Glutamatergic neuron (in vitro differentiated cells): ENCODE results near the gene C3orf70. TPM values are rescaled to one million over a fixed set of nuclear protein-coding genes. Genes with fewer than 3 reads are reported as not detected.

ENCODE experiments used
- DNase-seq: peaks from one replicate; pipeline ENCODE4 v3.0.0; 2022
- H3K27ac Mint-ChIP-seq: one replicate; pipeline ENCODE4 v1.8.0; 2020; ENCODE audit warnings: mild to moderate bottlenecking, mixed read lengths, inconsistent platforms; ENCODE audit not compliant: unreplicated experiment
- H3K27me3 Mint-ChIP-seq: one replicate; pipeline ENCODE4 v1.8.0; 2020; ENCODE audit warnings: mild to moderate bottlenecking, moderate library complexity, mixed read lengths, inconsistent platforms; ENCODE audit not compliant: unreplicated experiment
- H3K36me3 Mint-ChIP-seq: one replicate; pipeline ENCODE4 v1.8.0; 2020; ENCODE audit warnings: mild to moderate bottlenecking, mixed read lengths, inconsistent platforms; ENCODE audit not compliant: unreplicated experiment
- H3K4me1 Mint-ChIP-seq: one replicate; pipeline ENCODE4 v1.8.0; 2020; ENCODE audit warnings: mild to moderate bottlenecking, low read depth, mixed read lengths, inconsistent platforms; ENCODE audit not compliant: unreplicated experiment
- H3K4me3 Mint-ChIP-seq: one replicate; pipeline ENCODE4 v1.8.0; 2020; ENCODE audit warnings: mild to moderate bottlenecking, mixed read lengths, inconsistent platforms; ENCODE audit not compliant: unreplicated experiment
- H3K9me3 Mint-ChIP-seq: one replicate; pipeline ENCODE4 v1.8.0; 2020; ENCODE audit warnings: mild to moderate bottlenecking, moderate library complexity, mixed read lengths, inconsistent platforms; ENCODE audit not compliant: unreplicated experiment
- CTCF ChIP-seq: fragments of 200-600 bp; sonication (generic); IDR thresholded peaks from one replicate; pipeline ENCODE4 v1.5.0; 2021; ENCODE audit not compliant: partially characterized antibody, unreplicated experiment
- total RNA-seq: library from RNA; stranded (reverse); fragmentation: NEBNext Ultra II Directional; extraction: Animal tissue kit (Norgen Biotek cat#: 25700); gene quantifications from one replicate; pipeline ENCODE4 v1.2.1, GENCODE V29; 2021; ENCODE audit not compliant: unreplicated experiment

Gene C3orf70
- total RNA-seq, 1 donor from 2014 or later: 44.5 TPM

- TF ChIP-seq CTCF: no peak
- no peak for DNase-seq
- no peak overlapping the region for H3K27ac Mint-ChIP-seq
- no peaks in the 10 kb centered on the region for H3K4me1 Mint-ChIP-seq
- peaks cover 5% of the 10 kb centered on the region for H3K27me3 Mint-ChIP-seq
- peaks cover 41% of the 10 kb centered on the region for H3K36me3 Mint-ChIP-seq
- H3K4me3 Mint-ChIP-seq: no peak overlapping the region
- H3K9me3 Mint-ChIP-seq: peaks cover under 1% of the 10 kb centered on the region
Measured at GRCh38 chr3:185051801-185052200, 101.1 kb downstream of the C3orf70 start.

DNA sequence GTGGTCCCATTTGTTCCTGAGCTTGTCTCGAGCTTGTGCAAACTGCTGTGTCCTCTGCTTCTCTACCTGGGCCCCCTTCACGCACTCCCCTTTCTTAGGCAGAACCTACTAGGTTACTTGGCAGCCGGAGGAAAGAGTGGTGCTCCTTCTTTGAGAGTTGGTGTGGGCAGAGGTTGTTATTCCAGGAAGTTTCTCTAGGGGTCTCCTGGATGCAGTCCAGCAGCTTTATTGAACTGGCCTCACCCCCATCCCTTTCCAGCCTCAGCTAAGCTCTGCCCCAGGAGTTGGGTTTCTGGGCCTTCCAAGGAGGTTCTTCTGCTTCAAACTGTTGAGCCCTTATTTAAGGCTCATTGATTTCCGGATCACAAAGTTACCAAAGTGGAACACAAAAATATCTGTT lies 103.2 kb downstream of the C3orf70 start:
- Mint-ChIP-seq H3K27ac (no peak overlapping the region), H3K4me1 (no peaks in the 10 kb centered on the region), H3K27me3 (peaks cover 5% of the 10 kb centered on the region), H3K4me3 (no peak overlapping the region), H3K9me3 (no peaks in the 10 kb centered on the region), H3K36me3 (peaks cover 33% of the 10 kb centered on the region)
- DNase-seq: no peak
- no peak for TF ChIP-seq CTCF

DNA sequence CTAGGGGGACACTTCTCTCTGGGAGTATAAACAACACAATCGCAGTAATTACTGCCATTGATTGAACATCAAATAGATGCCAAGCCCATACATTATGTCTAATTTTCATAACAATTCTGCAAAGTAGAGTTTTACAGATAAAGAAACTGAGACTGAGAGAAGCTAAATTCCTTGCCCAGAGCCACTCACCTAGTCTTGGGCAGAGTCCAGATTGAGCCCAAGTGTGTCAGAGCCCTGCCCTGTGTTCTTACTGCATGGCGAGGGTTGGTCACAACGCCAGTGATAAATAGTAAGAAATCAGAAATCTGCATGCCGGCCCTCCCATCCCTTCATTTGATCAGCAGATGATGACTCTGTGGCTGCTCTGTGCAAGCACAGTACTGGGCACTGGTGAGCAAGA lies 106.3 kb downstream of the C3orf70 start:
- Mint-ChIP-seq H3K9me3 (no peaks in the 10 kb centered on the region), H3K27ac (no peak overlapping the region), H3K36me3 (peaks cover 24% of the 10 kb centered on the region), H3K27me3 (peaks cover 4% of the 10 kb centered on the region), H3K4me1 (peaks cover 2% of the 10 kb centered on the region), H3K4me3 (no peak overlapping the region)
- no peak for DNase-seq
- no peak for TF ChIP-seq CTCF

DNA sequence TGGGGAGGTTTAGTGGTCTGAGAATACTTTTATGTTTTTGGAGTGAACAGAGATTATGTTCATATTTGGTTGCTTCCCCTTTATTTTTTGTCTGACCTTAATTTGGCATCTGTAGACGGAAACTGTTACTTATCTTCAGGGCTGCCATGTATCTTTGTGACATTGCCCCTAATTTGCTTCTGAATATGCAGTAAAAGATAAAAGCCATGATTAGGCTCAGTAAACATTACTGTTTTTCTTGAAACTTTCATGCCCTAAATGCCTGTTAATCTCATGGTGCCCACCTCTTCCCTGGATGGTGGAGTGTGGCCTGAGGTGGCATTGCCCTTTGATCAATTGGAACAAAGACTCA lies 106.7 kb downstream of the C3orf70 start:
- H3K4me3 Mint-ChIP-seq: no peak overlapping the region

More for the DNA sequence above, 106.7 kb downstream of the C3orf70 start:
- Mint-ChIP-seq H3K4me1 (peaks cover 6% of the 10 kb centered on the region), H3K9me3 (no peaks in the 10 kb centered on the region), H3K27ac (no peak overlapping the region), H3K36me3 (peaks cover 27% of the 10 kb centered on the region), H3K27me3 (peaks cover 4% of the 10 kb centered on the region)
- no peak for TF ChIP-seq CTCF
- DNase-seq: no peak
